Sigmoid colon (tissue), 7 donors: Measurements from ENCODE around the gene CEPT1. TPM values are rescaled to one million over a fixed set of nuclear protein-coding genes. Genes with fewer than 3 reads are reported as not detected.

ENCODE experiments used
- DNase-seq: peaks from one replicate; pipeline ENCODE4 v3.0.0-alpha.2; 2019
- H3K27ac ChIP-seq, 4 donors: fragments of 200-600 bp; sonication (generic); one replicate each; pipeline ENCODE4 v1.5.1; 2016 to 2019; ENCODE audit warnings: mild to moderate bottlenecking in 1 of 4
- H3K27me3 ChIP-seq, 3 donors: fragments of 200-600 bp; sonication (generic); one replicate each; pipeline ENCODE4 v1.5.1; 2019; ENCODE audit warnings: mild to moderate bottlenecking in 1 of 3
- H3K36me3 ChIP-seq, 4 donors: fragments of 200-600 bp; sonication (generic); one replicate each; pipeline ENCODE4 v1.5.1; 2016 to 2019
- H3K4me1 ChIP-seq, 4 donors: fragments of 200-600 bp; sonication (generic); one replicate each; pipeline ENCODE4 v1.5.1; 2017 to 2019
- H3K4me3 ChIP-seq, 4 donors: fragments of 200-600 bp; sonication (generic); one replicate each; pipeline ENCODE4 v1.5.1; 2017 to 2019; ENCODE audit warnings: mild to moderate bottlenecking in 2 of 4, moderate library complexity in 1 of 4
- H3K9me3 ChIP-seq, 4 donors: fragments of 200-600 bp in 3 of 4; sonication (generic) in 3 of 4; one replicate each; pipeline versions ENCODE4 v1.5.1 to v1.6.1; 2013 to 2019
- EP300 ChIP-seq, 4 donors: sonication (generic); formaldehyde crosslinking; IDR thresholded peaks; one replicate each; pipeline ENCODE4 v1.6.1; 2017; ENCODE audit warnings: antibody characterized with exemption in 4 of 4
- POLR2A ChIP-seq, 2 donors: fragments of 450-650 bp; IDR thresholded peaks; one replicate each; pipeline ENCODE4 v1.6.1; 2016; ENCODE audit warnings: antibody characterized with exemption in 2 of 2, mild to moderate bottlenecking in 2 of 2, moderate library complexity in 2 of 2
- POLR2AphosphoS5 ChIP-seq, 4 donors: sonication (generic); formaldehyde crosslinking; IDR thresholded peaks; one replicate each; pipeline ENCODE4 v1.6.1; 2017; ENCODE audit warnings: antibody characterized with exemption in 4 of 4
- WGBS, 2 donors: extraction: QIAGEN DNeasy Blood & Tissue Kit; methylation state at CpG; one replicate each; pipeline ENCODE4 v1.1.7; 2013; 5-methylcytosine and 5-hydroxymethylcytosine counted together
- intact Hi-C: fragments of 100-400 bp; cut with DNase I; formaldehyde crosslinking; loops from one replicate; pipeline ENCODE4 v1.15.1; 2023
- polyA plus RNA-seq, 3 donors: library from polyadenylated mRNA; stranded (reverse); fragments of 200-250 nt; gene quantifications; one replicate each; pipeline ENCODE4 v1.2.3, GENCODE V29; 2013
- total RNA-seq, 4 donors: library from RNA; depleted of rRNA; stranded (reverse); fragments of >200 nt; gene quantifications; one replicate each; pipeline ENCODE4 v1.1.0, GENCODE V29; 2016
- TF ChIP-seq, protein P1 (sequence below), 4 experiments: fragments of 450-650 bp in 3 of 4; fragments of 200-600 bp in 1 of 4; IDR thresholded peaks; one replicate each; pipeline ENCODE4 v1.5.1; 2016 to 2019; ENCODE audit warnings: antibody characterized with exemption in 4 of 4, mild to moderate bottlenecking in 3 of 4, moderate library complexity in 2 of 4
- donor health status: healthy with polysubstance abuse.
- donor health status: Bipolar disorder and iron deficiency.
- donor health status: healthy.

Gene CEPT1
- total and polyA plus RNA-seq, 7 donors: 7.2 to 41.0 (median 28.2) TPM

DNA sequence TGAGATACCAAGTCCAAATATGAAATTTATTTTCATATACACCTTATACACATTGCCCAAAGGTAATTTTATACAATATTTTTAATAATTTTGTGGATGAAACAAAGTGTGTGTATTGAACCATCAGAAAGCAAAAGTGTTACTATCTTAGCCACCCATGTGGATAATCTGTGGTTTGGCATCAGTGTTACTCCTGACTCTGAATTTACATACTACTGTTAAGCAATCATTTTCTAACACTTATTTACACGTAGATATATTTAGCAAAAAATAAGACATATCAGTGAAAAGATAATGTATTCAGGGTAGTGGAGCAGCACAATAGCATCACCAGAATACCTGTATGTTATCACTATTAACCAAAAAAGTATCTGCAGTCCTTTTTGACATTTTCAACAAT is 36.7 kb downstream of the CEPT1 start:
- WGBS, 2 donors: 67 to 76% methylated on average over 1 of the region's 1 CpG
- intact Hi-C loops: no loop called here
- DNase-seq: no peak
- Histone ChIP-seq H3K36me3 (peaks cover 0 to 66% (median 3%) of the 10 kb centered on the region in 4 donors), H3K9me3 (no peaks in the 10 kb centered on the region), H3K4me3 (no peak overlapping the region), H3K4me1 (no peaks in the 10 kb centered on the region), H3K27ac (no peak overlapping the region), H3K27me3 (no peaks in the 10 kb centered on the region)
- no peak for TF ChIP-seq POLR2AphosphoS5 (IDR thresholded peaks at IDR 0.05)
- no peak for TF ChIP-seq EP300 (IDR thresholded peaks at IDR 0.05)
- TF ChIP-seq, protein P1, sequence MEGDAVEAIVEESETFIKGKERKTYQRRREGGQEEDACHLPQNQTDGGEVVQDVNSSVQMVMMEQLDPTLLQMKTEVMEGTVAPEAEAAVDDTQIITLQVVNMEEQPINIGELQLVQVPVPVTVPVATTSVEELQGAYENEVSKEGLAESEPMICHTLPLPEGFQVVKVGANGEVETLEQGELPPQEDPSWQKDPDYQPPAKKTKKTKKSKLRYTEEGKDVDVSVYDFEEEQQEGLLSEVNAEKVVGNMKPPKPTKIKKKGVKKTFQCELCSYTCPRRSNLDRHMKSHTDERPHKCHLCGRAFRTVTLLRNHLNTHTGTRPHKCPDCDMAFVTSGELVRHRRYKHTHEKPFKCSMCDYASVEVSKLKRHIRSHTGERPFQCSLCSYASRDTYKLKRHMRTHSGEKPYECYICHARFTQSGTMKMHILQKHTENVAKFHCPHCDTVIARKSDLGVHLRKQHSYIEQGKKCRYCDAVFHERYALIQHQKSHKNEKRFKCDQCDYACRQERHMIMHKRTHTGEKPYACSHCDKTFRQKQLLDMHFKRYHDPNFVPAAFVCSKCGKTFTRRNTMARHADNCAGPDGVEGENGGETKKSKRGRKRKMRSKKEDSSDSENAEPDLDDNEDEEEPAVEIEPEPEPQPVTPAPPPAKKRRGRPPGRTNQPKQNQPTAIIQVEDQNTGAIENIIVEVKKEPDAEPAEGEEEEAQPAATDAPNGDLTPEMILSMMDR (IDR thresholded peaks at IDR 0.05): no peak
- no peak for TF ChIP-seq POLR2A (IDR thresholded peaks at IDR 0.05)

DNA sequence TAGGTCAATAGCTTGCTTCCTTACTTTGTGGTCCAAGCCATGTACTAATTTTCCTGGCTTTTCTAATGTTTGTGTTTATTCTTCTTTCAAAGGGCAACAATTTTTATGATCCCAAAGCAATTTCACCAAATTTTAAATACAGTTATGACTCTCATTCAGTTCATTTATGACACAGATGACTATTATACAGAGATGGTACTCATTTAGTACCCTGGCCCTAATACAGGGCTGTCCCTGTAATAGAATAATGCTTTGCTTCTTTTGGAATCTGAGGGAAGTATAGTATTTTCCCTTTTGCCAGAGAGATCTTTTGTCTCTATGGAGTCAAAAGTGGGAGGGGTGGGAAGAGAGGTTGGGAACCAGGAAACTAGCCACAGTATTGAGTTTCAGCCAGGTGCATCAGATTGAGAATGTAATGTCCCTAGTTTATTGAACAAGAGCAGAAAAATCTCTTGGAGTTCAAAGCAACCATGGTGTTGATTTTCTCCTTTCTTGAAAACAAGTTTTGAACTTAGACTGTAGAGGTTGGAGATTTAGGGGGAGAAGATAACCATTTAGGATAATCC is 40.0 kb downstream of the CEPT1 start:
- DNase-seq: no peak
- intact Hi-C loops: no loop called here
- Histone ChIP-seq H3K9me3 (no peaks in the 10 kb centered on the region), H3K4me3 (no peak overlapping the region), H3K36me3 (peaks cover 5 to 66% (median 9%) of the 10 kb centered on the region in 4 donors), H3K4me1 (no peaks in the 10 kb centered on the region), H3K27ac (no peak overlapping the region), H3K27me3 (no peaks in the 10 kb centered on the region)
- TF ChIP-seq EP300 (IDR thresholded peaks at IDR 0.05) (no peak), POLR2AphosphoS5 (IDR thresholded peaks at IDR 0.05) (no peak), POLR2A (IDR thresholded peaks at IDR 0.05) (no peak)
- TF ChIP-seq, protein P1 (IDR thresholded peaks at IDR 0.05): no peak

DNA sequence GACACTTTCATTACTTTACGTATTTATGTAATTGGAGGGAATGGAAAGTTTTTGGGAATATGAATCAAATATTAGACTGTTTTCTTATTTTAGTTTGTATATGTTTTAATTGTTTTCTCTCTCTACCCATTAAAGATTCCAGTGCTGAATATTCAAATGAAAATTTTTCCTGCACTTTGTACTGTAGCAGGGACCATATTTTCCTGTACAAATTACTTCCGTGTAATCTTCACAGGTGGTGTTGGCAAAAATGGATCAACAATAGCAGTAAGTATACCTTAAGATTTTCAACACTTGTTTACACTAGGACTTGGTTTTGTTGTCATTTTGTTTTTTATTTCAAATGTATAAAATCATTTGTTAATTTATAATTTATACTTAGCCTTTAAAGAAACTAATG is 42.0 kb downstream of the CEPT1 start:
- H3K4me3 ChIP-seq: no peak overlapping the region
- intact Hi-C loops: no loop called here
- TF ChIP-seq POLR2AphosphoS5 (IDR thresholded peaks at IDR 0.05) (no peak), POLR2A (IDR thresholded peaks at IDR 0.05) (no peak), EP300 (IDR thresholded peaks at IDR 0.05) (no peak)
- TF ChIP-seq, protein P1 (IDR thresholded peaks at IDR 0.05): no peak
- H3K27me3 ChIP-seq: no peaks in the 10 kb centered on the region
- no peak overlapping the region for H3K27ac ChIP-seq
- DNase-seq: no peak
- peaks cover 5 to 63% (median 8%) of the 10 kb centered on the region in 4 donors for H3K36me3 ChIP-seq
- H3K9me3 ChIP-seq: no peaks in the 10 kb centered on the region
- no peaks in the 10 kb centered on the region for H3K4me1 ChIP-seq
- WGBS, 2 donors: 60 to 83% methylated on average over 2 of the region's 2 CpGs

DNA sequence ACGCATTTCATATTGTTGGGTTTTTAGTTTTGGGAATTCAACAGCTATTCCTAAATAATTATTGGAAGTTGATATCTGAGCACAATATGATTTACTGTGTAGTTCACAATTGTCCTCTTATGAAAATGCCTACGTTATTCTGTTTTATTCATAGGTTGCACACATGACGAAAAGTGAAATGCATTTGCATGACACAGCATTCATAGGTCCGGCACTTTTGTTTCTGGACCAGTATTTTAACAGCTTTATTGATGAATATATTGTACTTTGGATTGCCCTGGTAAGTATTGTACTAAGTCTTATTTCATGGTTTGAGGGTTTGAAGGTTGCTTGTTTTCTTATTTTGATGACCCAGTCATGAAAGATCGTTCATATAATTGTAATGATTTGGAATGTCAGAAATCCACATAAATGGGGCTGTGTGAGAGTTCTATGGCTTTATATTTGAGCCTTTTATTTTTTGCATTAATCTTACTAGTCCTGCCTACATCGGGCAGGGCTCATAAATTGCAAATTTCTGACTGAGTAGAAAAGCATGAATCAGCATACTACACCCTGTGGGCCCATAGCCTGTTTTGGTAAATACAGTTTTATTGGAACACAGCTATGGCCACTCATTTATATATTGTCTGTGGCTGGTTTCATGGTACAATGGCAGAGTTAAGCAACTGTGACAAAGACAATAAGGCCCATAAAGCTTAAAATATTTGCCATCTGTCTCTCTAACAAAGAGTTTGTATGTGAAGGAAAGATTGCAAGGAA is 43.5 kb downstream of the CEPT1 start:
- 81 to 86% methylated on average over 6 of the region's 6 CpGs for WGBS, 2 donors
- H3K9me3 ChIP-seq: no peaks in the 10 kb centered on the region
- no peak for DNase-seq
- no peaks in the 10 kb centered on the region for H3K4me1 ChIP-seq
- no peak overlapping the region for H3K4me3 ChIP-seq
- no peak for TF ChIP-seq EP300 (IDR thresholded peaks at IDR 0.05)
- TF ChIP-seq, protein P1 (IDR thresholded peaks at IDR 0.05): no peak
- no peak for TF ChIP-seq POLR2AphosphoS5 (IDR thresholded peaks at IDR 0.05)
- no peak for TF ChIP-seq POLR2A (IDR thresholded peaks at IDR 0.05)
- no peaks in the 10 kb centered on the region for H3K27me3 ChIP-seq
- intact Hi-C loops: no loop called here
- no peak overlapping the region for H3K27ac ChIP-seq
- peaks cover 16 to 65% (median 16%) of the 10 kb centered on the region in 4 donors for H3K36me3 ChIP-seq
